SH-SY5Y (cell line): Measurements from ENCODE around the gene CLEC6A.

ENCODE experiments used
- GATA2 ChIP-seq: IDR thresholded peaks from 2 replicates; pipeline ENCODE4 v1.6.1; 2011; ENCODE audit warnings: mild to moderate bottlenecking, low read depth, low read length
- GATA3 ChIP-seq: IDR thresholded peaks from 2 replicates; pipeline ENCODE4 v1.6.1; 2011; ENCODE audit warnings: low read depth, mild to moderate bottlenecking, low read length, moderate library complexity

DNA sequence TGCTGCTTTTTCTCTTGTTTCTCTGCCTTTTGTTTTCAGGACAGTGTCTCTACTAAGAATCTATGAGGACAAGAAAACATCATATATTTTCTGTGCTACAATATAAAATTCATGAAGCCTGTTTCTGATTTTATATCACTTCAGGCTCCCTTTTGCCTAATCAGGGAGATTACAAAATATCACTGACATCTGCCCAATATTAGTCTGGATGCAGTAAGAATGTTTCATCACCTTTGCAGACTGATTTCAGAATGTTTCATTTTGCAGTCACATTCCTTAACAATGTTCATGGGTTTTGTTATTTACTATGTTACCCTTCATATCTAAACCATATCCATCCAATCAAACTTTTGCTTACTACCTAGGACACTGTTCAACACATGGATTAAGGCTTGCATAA, 491 bp upstream of the CLEC6A start:
- TF ChIP-seq GATA2 (no peak), GATA3 (no peak)
